Activated CD8-positive, alpha-beta memory T cell treated with anti-CD3 and anti-CD28 coated beads for 48 hours (primary cell): ENCODE data around the gene ZNF777.

Experiments
- DNase-seq, 3 experiments: peaks; one replicate each; pipeline ENCODE4 v3.0.0-alpha.2; 2020; ENCODE audit warnings: low read depth in 2 of 3, low spot score in 2 of 3

ZNF777 gene

DNA sequence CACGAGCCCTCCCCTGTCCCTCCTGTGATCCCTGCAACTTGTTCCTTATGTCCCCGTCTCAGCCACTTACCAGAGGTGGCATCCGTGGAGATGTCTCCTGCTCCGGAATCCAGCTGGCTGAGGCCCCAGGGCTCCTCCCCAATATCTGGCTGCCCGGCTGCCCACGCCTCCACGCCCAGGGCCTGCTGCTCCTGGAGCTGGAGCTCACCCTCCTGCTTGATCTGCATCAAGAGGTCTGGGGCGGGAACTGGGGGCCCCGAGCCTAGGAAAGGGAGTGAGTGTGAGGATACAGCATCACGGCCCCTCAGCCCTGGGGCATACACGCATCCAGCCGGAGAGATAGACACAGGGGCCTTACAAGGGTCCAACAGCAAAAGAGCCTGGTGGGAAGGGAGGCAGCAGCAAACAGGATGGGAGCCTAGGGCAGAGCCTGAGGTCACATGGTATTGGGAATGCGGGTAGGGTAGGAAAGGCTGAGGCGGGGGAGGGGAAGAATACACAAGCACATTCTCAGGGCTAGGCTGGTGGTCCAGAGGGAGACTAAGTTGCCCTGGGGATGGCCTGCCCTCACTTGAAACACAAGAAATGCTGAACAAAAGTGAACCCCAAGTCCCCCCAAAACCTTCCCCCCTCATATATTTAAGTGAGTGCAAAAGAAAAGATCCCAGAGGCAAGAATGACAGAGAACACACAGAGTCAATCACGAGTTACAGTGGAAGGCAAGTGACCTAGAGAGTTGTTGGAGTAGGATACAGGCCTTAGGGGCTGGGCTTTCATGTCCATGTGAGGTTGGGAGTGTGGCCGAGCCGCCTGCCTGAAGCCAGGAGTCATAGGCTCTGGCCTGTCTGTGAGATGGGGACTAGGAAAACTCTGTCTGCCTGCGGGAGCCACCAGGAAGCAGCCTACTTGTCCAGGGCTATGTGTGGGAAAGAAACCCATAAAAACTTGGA is 16.9 kb upstream of the ZNF777 start:
- DNase-seq, result no peak

GRCh38 chr7:149476791-149477190 is 15.9 kb upstream of the ZNF777 start:
- DNase-seq, result no peak

DNA sequence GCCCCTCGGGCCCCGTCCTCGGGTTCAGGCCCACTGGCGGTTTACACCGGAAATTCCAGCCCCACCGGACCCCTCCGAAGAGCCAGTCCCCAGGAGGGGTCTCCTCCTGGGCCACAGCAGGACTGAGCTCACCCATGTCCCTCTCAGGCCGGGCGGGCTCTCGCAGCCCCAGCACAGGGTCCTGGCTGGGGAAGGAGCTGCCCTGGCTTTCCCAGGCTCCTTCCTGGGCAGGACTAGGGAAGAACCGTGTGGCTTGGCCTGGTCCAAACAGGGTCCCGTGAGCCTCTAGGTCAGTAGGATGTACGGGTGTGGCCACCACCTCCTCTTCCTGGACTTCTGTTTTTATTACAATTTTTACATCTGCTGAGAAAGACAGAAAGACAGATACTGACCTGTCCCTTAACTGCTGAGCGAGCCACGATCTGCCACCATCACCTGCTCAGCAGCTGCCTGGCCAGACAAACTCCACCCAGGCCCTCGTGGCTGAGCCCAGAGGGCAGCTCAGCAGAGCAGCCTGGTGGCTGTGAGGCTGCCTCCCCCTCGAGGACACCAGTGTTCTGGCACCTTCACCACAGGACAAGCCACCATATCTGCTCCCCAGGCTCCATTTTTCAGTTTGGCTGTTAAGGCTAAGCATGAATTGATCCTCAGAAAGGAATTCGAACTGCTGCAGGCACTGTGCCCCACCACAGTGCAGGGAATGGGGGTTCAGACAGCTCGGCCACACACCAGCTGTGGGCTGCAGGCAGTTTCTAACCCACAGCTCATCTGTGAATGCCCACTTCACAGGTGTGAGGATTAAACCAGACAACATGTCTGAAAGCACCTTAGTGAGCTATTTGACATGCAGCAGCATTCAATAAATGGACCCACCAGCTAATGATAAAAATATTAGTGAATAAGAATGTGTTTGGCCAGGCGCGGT is 14.5 kb upstream of the ZNF777 start:
- DNase-seq, result no peak

DNA sequence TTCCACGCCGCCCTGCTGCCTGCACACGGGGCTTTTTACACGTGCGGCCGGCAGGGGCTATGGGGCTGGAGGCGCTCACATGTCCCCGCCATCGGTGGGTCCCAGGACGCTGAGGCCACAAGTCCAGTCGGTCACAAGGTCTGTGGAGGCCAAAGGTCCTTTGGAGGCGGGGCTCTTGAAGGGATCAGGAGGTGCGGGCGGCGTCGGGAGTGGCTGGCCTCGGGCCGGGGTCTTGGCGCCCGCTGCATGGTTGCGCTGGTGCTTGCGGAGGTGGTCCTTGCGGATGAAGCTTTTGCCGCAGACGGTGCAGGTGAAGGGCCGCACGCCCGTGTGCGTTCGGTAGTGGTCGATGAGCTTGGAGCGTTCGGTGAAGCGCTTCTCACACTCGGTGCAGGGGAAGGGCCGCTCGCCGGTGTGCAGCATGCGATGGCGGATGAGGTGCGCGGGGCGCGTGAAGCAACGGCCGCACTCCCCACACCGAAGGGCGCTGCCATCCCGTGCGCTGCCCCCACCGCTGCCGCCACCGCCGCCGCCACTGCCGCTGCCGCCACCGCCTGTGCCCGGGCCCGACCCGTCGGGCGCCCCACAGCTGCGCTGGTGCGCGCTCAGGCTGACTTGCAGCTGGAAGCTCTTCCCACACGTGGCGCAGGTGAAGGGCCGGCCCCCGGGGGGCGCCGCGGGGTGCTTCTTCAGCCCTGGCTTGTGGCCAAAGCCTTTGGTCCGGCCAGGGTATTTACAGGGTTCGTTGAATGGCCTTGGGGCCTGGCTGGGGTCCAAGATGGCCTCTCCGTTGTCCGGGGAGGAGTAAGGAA is 13.7 kb upstream of the ZNF777 start:
- DNase-seq, result no peak

DNA sequence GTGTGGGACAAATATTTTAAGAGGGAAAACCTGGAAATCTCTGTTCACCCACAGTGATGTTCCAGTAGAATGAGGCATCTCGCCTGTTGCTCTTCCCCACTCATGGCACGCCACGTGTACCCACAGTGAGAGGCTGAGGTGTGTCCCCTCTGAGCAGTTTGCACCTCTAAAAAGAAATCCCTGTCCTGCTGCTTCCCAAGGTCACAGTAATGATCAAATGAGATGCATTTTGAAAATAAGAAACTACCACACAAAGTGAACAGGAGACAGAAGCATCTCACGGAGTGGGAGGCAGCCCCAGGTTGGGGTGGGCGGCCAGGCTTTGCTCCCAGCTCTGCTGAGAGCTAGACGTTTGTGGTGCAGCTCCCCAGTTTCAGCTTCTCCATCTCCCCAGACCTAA is 12.4 kb upstream of the ZNF777 start:
- DNase-seq, result no peak

- no peak for DNase-seq
Measured at GRCh38 chr7:149471289-149471953, 10.6 kb upstream of the ZNF777 start.

DNA sequence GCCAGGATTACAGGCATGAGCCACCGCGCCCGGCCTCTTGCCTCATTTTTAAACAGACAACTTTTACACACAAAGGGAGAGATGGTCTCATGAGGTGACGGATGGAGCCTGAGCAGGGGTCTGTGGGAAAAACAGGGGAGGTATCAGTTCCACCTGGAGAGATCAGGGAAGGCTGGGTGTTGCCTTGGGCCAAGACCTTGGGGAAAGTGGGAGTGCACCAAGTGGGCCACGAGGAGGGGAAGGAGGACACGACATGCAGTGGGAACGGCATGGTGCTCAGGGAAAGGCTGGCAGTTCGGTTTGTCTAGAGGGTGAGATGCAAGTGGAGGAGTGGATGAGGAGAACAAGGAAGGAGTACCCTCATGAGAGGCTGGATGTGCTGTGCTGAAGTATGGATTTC is 8.9 kb upstream of the ZNF777 start:
- no peak for DNase-seq

DNA sequence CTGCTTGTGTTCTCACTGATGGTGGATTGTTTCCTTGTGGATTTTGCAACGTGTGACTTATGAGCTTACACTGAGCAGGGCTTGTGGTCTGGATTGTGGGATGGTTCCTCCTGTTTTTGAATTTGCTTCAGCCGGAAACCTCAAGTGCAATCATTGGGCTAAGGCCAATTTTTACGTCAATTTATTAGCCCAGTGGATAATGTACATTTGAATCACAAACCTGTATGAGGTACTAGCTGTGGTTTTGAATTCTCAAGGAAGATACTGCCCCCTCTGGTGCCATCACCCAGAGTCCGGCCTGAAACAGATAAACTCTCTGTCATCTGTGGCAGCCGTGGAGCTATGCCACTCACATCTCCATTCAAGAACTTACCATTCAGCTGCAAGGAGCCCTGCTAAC is 7.3 kb upstream of the ZNF777 start:
- DNase-seq, result no peak

GRCh38 chr7:149467321-149467859 is 6.5 kb upstream of the ZNF777 start:
- DNase-seq, result no peak

DNA sequence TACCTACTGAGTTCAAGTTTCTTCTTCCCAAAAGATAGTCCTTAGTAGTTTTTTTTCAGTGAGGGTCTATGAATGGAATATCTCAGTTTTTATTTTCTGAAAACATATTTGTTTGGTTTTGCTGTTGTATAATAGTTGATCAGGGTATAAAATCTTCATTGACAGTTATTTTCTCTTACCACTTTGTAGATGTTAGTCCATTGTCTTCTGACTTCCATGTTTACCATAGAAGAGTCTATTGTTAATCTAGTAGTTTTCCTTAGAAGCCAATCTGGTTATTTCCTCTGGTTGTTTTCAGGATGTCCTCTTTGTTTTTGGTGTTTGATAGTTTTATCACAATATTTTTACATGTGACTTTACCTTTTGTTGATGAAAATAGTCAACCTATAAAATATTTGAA is 5.5 kb upstream of the ZNF777 start:
- DNase-seq, result no peak

DNA sequence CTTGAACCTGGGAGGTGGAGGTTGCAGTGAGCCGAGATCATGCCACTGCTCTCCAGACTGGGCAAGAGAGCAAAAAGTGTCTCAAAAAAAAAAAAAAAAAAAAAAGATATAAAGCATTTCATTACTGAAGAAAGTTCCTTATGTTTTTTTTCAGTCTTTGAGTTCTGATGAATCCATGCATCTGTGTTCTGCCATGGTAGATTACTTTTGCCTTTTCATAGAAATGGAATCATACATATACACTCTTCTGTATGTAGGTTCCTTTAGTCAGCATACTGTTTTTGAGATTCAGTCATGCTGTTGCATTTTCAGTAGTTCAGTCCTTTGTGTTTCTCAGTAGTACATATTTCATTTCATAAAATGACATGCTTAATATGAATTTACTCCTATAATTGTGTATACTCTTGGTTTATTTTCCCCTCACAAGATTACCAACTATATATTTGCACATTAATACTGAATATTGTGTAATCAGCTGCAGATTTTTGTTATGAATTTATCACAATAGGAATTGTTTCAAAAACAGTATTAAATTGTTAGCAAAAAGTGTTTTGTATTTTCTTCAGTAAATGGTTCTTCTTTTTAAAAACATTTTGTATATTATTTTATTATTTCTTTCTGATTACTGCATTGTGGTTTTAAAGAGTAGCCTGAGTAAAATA is 2.8 kb upstream of the ZNF777 start:
- no peak for DNase-seq

- no peak for DNase-seq
Measured at GRCh38 chr7:149462101-149462520, 1.2 kb upstream of the ZNF777 start.

DNA sequence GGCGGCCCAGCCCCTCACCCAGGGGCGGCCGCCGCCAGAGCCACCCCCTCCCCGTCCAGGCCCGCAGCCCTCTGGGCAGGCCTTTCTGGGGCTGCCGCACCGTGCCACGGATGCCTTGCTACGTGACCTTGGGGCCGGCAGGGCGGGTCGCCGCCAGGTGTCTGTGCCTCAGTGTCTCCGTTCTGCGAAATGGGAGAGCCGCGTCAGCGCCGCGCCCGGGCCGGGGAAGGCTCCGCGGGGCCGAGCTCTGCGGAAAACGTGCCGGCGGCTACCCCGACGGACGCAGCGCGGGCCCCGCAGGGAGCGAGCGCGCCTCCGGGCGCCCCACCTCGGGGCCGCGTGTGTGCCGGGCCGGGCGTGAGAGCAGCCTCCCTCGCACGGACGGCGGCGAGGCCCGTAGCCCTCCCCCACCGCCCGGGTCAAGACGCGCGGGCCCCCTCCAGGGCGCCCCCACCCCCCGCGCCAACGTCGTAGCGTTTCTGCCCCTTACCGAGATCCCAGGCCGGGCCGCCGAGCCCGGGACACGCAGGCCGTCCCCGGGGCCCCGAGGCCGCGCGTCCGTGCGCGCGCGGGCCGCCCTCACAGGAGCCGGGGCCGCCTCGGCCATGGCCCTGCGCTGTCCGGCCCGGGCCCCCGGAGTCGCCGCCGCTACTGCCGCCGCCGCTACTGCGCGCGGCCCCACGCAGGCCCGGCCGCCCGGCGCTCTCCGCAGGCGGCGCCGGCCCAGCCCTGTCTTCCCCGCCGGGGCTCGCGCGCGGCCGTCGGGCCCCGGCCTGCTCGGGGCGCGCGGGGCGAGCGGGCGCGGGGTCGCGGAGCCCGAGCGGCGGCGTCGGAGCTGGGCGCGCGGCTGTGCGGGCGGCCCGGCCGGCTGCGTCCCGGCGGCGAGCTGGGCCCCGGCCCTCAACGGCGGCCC is 1.1 kb downstream of the ZNF777 start:
- peak in 1 of 3 experiments; percentile 6 for DNase-seq

GRCh38 chr7:149459201-149459539 is 1.7 kb downstream of the ZNF777 start:
- DNase-seq, result no peak

GRCh38 chr7:149458235-149458634 is 2.6 kb downstream of the ZNF777 start:
- DNase-seq, result no peak

GRCh38 chr7:149457766-149458165 is 3.1 kb downstream of the ZNF777 start:
- DNase-seq, result no peak

DNA sequence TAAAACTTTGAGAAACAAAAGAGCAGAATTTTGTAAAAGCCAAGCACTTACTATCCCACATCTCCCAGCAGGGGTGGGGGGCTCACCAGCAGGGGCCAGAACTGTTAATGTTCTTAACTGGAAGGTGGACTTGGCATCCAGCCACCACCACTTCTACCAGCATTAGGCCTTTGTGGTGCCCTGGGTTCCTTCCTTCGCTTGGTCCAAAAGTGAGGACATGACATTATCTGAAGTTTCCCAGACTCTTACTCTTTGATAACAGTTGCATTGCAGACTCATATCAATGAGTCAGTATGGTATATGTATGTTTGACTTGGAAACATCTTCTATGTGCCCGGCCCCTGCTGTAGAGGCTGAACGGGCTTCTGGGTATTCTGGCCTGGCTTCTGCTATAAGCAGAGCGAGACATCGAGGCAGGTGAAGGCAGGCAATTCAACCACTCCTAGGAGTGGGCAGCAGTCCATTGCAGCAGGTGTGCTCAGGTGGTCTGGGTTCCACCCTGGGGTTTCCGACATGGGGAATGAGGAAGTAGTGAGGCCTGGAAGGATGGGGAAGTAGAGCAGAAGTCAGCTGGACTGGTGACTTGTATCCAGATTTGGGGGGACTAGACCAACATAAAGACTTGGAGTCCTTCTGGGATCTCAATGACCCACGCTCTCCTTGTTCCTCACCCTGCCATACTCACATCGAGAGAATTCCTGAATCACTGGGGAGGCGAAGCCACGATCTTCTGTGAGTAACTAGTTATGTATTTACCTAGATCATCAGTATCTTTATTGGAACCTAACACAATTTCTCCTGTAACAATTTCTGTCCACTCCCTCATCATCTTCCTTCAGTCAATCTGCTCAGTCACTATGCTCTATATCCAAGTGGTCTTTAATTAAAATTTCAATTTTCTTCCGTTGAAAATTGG is 4.1 kb downstream of the ZNF777 start:
- DNase-seq, result no peak
